ENCODE data around the gene NLRC4. TPM values are rescaled to one million over a fixed set of nuclear protein-coding genes. Genes with fewer than 3 reads are reported as not detected.

NLRC4 gene
- total and polyA plus RNA-seq, 2 of the 4 experiments (the other 2 are of a cell fraction) = not detected

GRCh38 chr2:32272279-32272678 lies 7.6 kb upstream of the NLRC4 start:
- Histone ChIP-seq H3K79me1 (ENCODE audit: low read depth in 1 of 2, low read length in 2 of 2) (no peaks in the 10 kb centered on the region), H3K18ac (ENCODE audit: low read depth, low read length) (no peak overlapping the region), H2AK5ac (ENCODE audit: low read depth, low read length) (no peak overlapping the region), H2BK120ac (ENCODE audit: low read depth, low read length) (no peak overlapping the region), H2BK20ac (ENCODE audit: low read depth, low read length) (no peak overlapping the region), H3K36me3 (ENCODE audit: control insufficient read depth, insufficient read depth, low read length) (no peaks in the 10 kb centered on the region), H3K23ac (ENCODE audit: low read depth, low read length) (no peak overlapping the region), H3K56ac (ENCODE audit: extremely low read depth, insufficient read depth, low read length) (no peak overlapping the region), H4K5ac (ENCODE audit: low read depth, low read length) (no peak overlapping the region), H4K20me1 (ENCODE audit: insufficient read depth, low read length) (no peaks in the 10 kb centered on the region), H3K4ac (ENCODE audit: low read depth, low read length) (no peak overlapping the region), H3K14ac (replicated peaks; ENCODE audit: low read depth, low read length) (no peak overlapping the region), H3K9me3 (ENCODE audit: control insufficient read depth, insufficient read depth, low read length) (no peaks in the 10 kb centered on the region), H2BK15ac (ENCODE audit: low read depth, low read length) (no peak overlapping the region), H3K4me3 (ENCODE audit: insufficient read depth, low read depth, low read length) (no peak overlapping the region), H2AFZ (replicated peaks; ENCODE audit: low read length, poor library complexity) (no peak overlapping the region), H3K9ac (ENCODE audit: low read depth, low read length) (no peak overlapping the region), H2BK5ac (ENCODE audit: low read depth, low read length, poor library complexity, severe bottlenecking) (no peak overlapping the region), H2AK9ac (replicated peaks; ENCODE audit: low read depth, low read length, poor library complexity) (no peak overlapping the region), H4K8ac (ENCODE audit: low read depth in 2 of 2, low read length in 2 of 2) (no peak overlapping the region), H3K9me1 (ENCODE audit: insufficient read depth, low read length) (no peaks in the 10 kb centered on the region), H4K91ac (ENCODE audit: insufficient read depth, low read depth, low read length) (no peak overlapping the region), H3K4me1 (ENCODE audit: control insufficient read depth, insufficient read depth, low read length) (0 out of 2 replicates have a peak, but pooled peaks cover 1% of the 10 kb centered on the region), H3K4me2 (ENCODE audit: low read depth, low read length) (no peak overlapping the region), H3K27ac (ENCODE audit: insufficient read depth, low read length) (no peak overlapping the region), H3K27me3 (ENCODE audit: control insufficient read depth, insufficient read depth, low read length) (peaks cover 4% of the 10 kb centered on the region)
- ChIA-PET POLR2A (ENCODE audit: unreplicated experiment) (no interaction called here), CTCF (no interaction called here)
- DNase-seq (no peak), ATAC-seq (ENCODE audit: low read depth) (no peak)
- no peak for TF ChIP-seq CHD1 (IDR thresholded peaks at IDR 0.05; ENCODE audit: low read depth, low read length)
- TF ChIP-seq FOS (IDR thresholded peaks at IDR 0.05; ENCODE audit: low read depth, low read length) = no peak
- no peak for TF ChIP-seq MXI1 (IDR thresholded peaks at IDR 0.05; ENCODE audit: borderline replicate concordance, low read depth, low read length)
- no peak for TF ChIP-seq CEBPB (IDR thresholded peaks at IDR 0.05; ENCODE audit: low read depth, low read length)
- no peak for TF ChIP-seq RFX5 (IDR thresholded peaks at IDR 0.05; ENCODE audit: low read depth, low read length)
- TF ChIP-seq RAD21 (IDR thresholded peaks at IDR 0.05; ENCODE audit: low read length) = no peak
- no peak for TF ChIP-seq MAFK (IDR thresholded peaks at IDR 0.05; ENCODE audit: low read depth, low read length)
- TF ChIP-seq, protein P1, sequence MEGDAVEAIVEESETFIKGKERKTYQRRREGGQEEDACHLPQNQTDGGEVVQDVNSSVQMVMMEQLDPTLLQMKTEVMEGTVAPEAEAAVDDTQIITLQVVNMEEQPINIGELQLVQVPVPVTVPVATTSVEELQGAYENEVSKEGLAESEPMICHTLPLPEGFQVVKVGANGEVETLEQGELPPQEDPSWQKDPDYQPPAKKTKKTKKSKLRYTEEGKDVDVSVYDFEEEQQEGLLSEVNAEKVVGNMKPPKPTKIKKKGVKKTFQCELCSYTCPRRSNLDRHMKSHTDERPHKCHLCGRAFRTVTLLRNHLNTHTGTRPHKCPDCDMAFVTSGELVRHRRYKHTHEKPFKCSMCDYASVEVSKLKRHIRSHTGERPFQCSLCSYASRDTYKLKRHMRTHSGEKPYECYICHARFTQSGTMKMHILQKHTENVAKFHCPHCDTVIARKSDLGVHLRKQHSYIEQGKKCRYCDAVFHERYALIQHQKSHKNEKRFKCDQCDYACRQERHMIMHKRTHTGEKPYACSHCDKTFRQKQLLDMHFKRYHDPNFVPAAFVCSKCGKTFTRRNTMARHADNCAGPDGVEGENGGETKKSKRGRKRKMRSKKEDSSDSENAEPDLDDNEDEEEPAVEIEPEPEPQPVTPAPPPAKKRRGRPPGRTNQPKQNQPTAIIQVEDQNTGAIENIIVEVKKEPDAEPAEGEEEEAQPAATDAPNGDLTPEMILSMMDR (conservative IDR thresholded peaks at IDR 0.05; ENCODE audit: low read depth, low read length) = no peak
- intact Hi-C loops (cut with micrococcal nuclease) = no loop called here
- in situ Hi-C loops (cut with MboI; ENCODE audit: low sequenced_read_pairs) = no loop called here
- BruUV-seq (replicated peaks) = no TSS peak
- WGBS, 2 experiments (ENCODE audit: extremely low coverage in 2 of 2, insufficient read length in 1 of 2) = no CpG with 5 or more reads among the region's 3 CpGs
- dilution Hi-C loops (cut with HindIII; ENCODE audit: low sequenced_read_pairs, unreplicated experiment) = no loop called here
